ENCODE measurements around the gene NDUFC1. TPM values are rescaled to one million over a fixed set of nuclear protein-coding genes. Genes with fewer than 3 reads are reported as not detected.

Gene NDUFC1
- total RNA-seq, 1 donor from 2014 or later, result 52.9 TPM

- ATAC-seq (peak; percentile 100), DNase-seq (peak; percentile 98)
- Histone ChIP-seq H3K36me3 (peaks cover 34% of the 10 kb centered on the region), H3K9me3 (no peaks in the 10 kb centered on the region), H3K4me1 (peaks cover 25% of the 10 kb centered on the region), H3K4me3 (peak overlapping the region; percentile 79), H3K27ac (peak overlapping the region; percentile 90), H3K27me3 (no peaks in the 10 kb centered on the region)
- peak; percentile 92 for TF ChIP-seq CTCF (IDR thresholded peaks at IDR 0.05)
- intact Hi-C loops (cut with DNase I), result no loop called here
Measured at GRCh38 chr4:139295206-139295941, 6.9 kb downstream of the NDUFC1 start.

- Histone ChIP-seq H3K4me3 (no peak overlapping the region), H3K36me3 (peaks cover 22% of the 10 kb centered on the region), H3K9me3 (no peaks in the 10 kb centered on the region), H3K27me3 (no peaks in the 10 kb centered on the region), H3K4me1 (no peaks in the 10 kb centered on the region), H3K27ac (no peak overlapping the region)
- intact Hi-C loops (cut with DNase I), result no loop called here
- DNase-seq, result no peak
- no peak for ATAC-seq
- TF ChIP-seq CTCF (IDR thresholded peaks at IDR 0.05), result no peak
Measured at GRCh38 chr4:139286186-139286698, 16.0 kb downstream of the NDUFC1 start.

GRCh38 chr4:139282721-139283075 is 19.6 kb downstream of the NDUFC1 start:
- Histone ChIP-seq H3K4me1 (peaks cover 15% of the 10 kb centered on the region), H3K4me3 (no peak overlapping the region), H3K36me3 (no peaks in the 10 kb centered on the region), H3K27me3 (peaks cover 29% of the 10 kb centered on the region), H3K27ac (no peak overlapping the region), H3K9me3 (no peaks in the 10 kb centered on the region)
- DNase-seq (no peak), ATAC-seq (no peak)
- intact Hi-C loops (cut with DNase I), result no loop called here
- no peak for TF ChIP-seq CTCF (IDR thresholded peaks at IDR 0.05)

- DNase-seq, result no peak
- Histone ChIP-seq H3K27ac (no peak overlapping the region), H3K27me3 (peaks cover 34% of the 10 kb centered on the region), H3K36me3 (no peaks in the 10 kb centered on the region), H3K4me3 (no peak overlapping the region), H3K9me3 (no peaks in the 10 kb centered on the region), H3K4me1 (peaks cover 15% of the 10 kb centered on the region)
- no peak for ATAC-seq
- intact Hi-C loops (cut with DNase I), result no loop called here
- no peak for TF ChIP-seq CTCF (IDR thresholded peaks at IDR 0.05)
Measured at GRCh38 chr4:139282065-139282720, 20.1 kb downstream of the NDUFC1 start.

- peak within 1 kb of the TSS; percentile 39 for H3K4me3 ChIP-seq
- peaks cover 46% of the 10 kb centered on the region for H3K27me3 ChIP-seq
- no peak within 1 kb of the TSS for H3K27ac ChIP-seq
- no peak for TF ChIP-seq CTCF (IDR thresholded peaks at IDR 0.05)
- ATAC-seq (peak; percentile 70), DNase-seq (peak; percentile 70)
- intact Hi-C loops (cut with DNase I), result no loop called here
- no peaks in the 10 kb centered on the region for H3K36me3 ChIP-seq
- peaks cover 15% of the 10 kb centered on the region for H3K4me1 ChIP-seq
- no peaks in the 10 kb centered on the region for H3K9me3 ChIP-seq
Measured at GRCh38 chr4:139279760-139280620, 22.3 kb downstream of the NDUFC1 start, which contains the start of gene MGARP. MGARP (minus strand) TSS chr4:139280225; CDS start chr4:139280158, 67 bp downstream.
